Measurements from ENCODE around the gene ATPAF1. TPM values are rescaled to one million over a fixed set of nuclear protein-coding genes. Genes with fewer than 3 reads are reported as not detected.

The ATPAF1 gene
- total and polyA plus RNA-seq, 2 donors (not counting 1 experiment from before 2014, with no cell fraction given) = 65.6 to 72.1 TPM

GRCh38 chr1:46646844-46647243 lies 21.3 kb downstream of the ATPAF1 start:
- peak in 1 of 2 donors; percentile 88 for DNase-seq (ENCODE audit: low read depth in 2 of 2)
- Histone ChIP-seq H4K20me1 (ENCODE audit: control insufficient read depth, extremely low read depth, insufficient read depth, low read length) (no peaks in the 10 kb centered on the region), H3K36me3 (ENCODE audit: control insufficient read depth, insufficient read depth, low read length) (peaks cover 2% of the 10 kb centered on the region), H3K9ac (ENCODE audit: insufficient read depth, low read length) (no peak overlapping the region), H3K4me2 (ENCODE audit: extremely low read depth, insufficient read depth, low read length) (no peak overlapping the region), H3K27ac (ENCODE audit: insufficient read depth, low read length) (no peak overlapping the region), H2AFZ (ENCODE audit: low read length) (no peak overlapping the region), H3K27me3 (ENCODE audit: control insufficient read depth, insufficient read depth, low read length) (no peaks in the 10 kb centered on the region), H3K4me1 (ENCODE audit: control insufficient read depth, extremely low read depth, insufficient read depth, low read length) (peaks cover 6% of the 10 kb centered on the region), H3K9me3 (ENCODE audit: control insufficient read depth, insufficient read depth, low read depth, low read length) (no peaks in the 10 kb centered on the region), H3K4me3 (replicated peaks in 1 of 4; ENCODE audit: control extremely low read depth in 1 of 4, insufficient read depth in 1 of 4, low read depth in 3 of 4, low read length in 4 of 4) (no peak overlapping the region), H3K79me2 (ENCODE audit: control insufficient read depth, insufficient read depth, low read length) (no peaks in the 10 kb centered on the region)
- TF ChIP-seq EZH2 (IDR thresholded peaks at IDR 0.05; ENCODE audit: low read length, missing control alignments) (no peak), CTCF (conservative IDR thresholded peaks at IDR 0.05 in 1 of 2, IDR thresholded peaks at IDR 0.05 in 1 of 2; ENCODE audit: low read depth in 1 of 2, low read length in 2 of 2) (no peak)

- no peaks in the 10 kb centered on the region for H3K79me2 ChIP-seq (ENCODE audit: control insufficient read depth, insufficient read depth, low read length)
- H3K9ac ChIP-seq (ENCODE audit: insufficient read depth, low read length) = no peak overlapping the region
- no peaks in the 10 kb centered on the region for H3K27me3 ChIP-seq (ENCODE audit: control insufficient read depth, insufficient read depth, low read length)
- H3K4me2 ChIP-seq (ENCODE audit: extremely low read depth, insufficient read depth, low read length) = no peak overlapping the region
- peaks cover 2% of the 10 kb centered on the region for H3K36me3 ChIP-seq (ENCODE audit: control insufficient read depth, insufficient read depth, low read length)
- no peak for TF ChIP-seq CTCF (conservative IDR thresholded peaks at IDR 0.05 in 1 of 2, IDR thresholded peaks at IDR 0.05 in 1 of 2; ENCODE audit: low read depth in 1 of 2, low read length in 2 of 2)
- no peak for TF ChIP-seq EZH2 (IDR thresholded peaks at IDR 0.05; ENCODE audit: low read length, missing control alignments)
- peaks cover 6% of the 10 kb centered on the region for H3K4me1 ChIP-seq (ENCODE audit: control insufficient read depth, extremely low read depth, insufficient read depth, low read length)
- no peak overlapping the region for H3K27ac ChIP-seq (ENCODE audit: insufficient read depth, low read length)
- DNase-seq (ENCODE audit: low read depth in 2 of 2) = peak in 1 of 2 donors; percentile 62
- no peaks in the 10 kb centered on the region for H4K20me1 ChIP-seq (ENCODE audit: control insufficient read depth, extremely low read depth, insufficient read depth, low read length)
- H2AFZ ChIP-seq (ENCODE audit: low read length) = no peak overlapping the region
- H3K9me3 ChIP-seq (ENCODE audit: control insufficient read depth, insufficient read depth, low read depth, low read length) = no peaks in the 10 kb centered on the region
- H3K4me3 ChIP-seq (replicated peaks in 1 of 4; ENCODE audit: control extremely low read depth in 1 of 4, insufficient read depth in 1 of 4, low read depth in 3 of 4, low read length in 4 of 4) = no peak overlapping the region
These were observed 21.8 kb downstream of the ATPAF1 start for GRCh38 chr1:46646331-46646730.

- Histone ChIP-seq H3K36me3 (ENCODE audit: control insufficient read depth, insufficient read depth, low read length) (peaks cover 2% of the 10 kb centered on the region), H3K4me2 (ENCODE audit: extremely low read depth, insufficient read depth, low read length) (no peak overlapping the region), H3K27me3 (ENCODE audit: control insufficient read depth, insufficient read depth, low read length) (no peaks in the 10 kb centered on the region), H3K27ac (ENCODE audit: insufficient read depth, low read length) (no peak overlapping the region), H2AFZ (ENCODE audit: low read length) (no peak overlapping the region), H3K9me3 (ENCODE audit: control insufficient read depth, insufficient read depth, low read depth, low read length) (no peaks in the 10 kb centered on the region), H3K9ac (ENCODE audit: insufficient read depth, low read length) (no peak overlapping the region), H3K4me3 (replicated peaks in 1 of 4; ENCODE audit: control extremely low read depth in 1 of 4, insufficient read depth in 1 of 4, low read depth in 3 of 4, low read length in 4 of 4) (no peak overlapping the region), H3K4me1 (ENCODE audit: control insufficient read depth, extremely low read depth, insufficient read depth, low read length) (peaks cover 6% of the 10 kb centered on the region), H4K20me1 (ENCODE audit: control insufficient read depth, extremely low read depth, insufficient read depth, low read length) (no peaks in the 10 kb centered on the region), H3K79me2 (ENCODE audit: control insufficient read depth, insufficient read depth, low read length) (no peaks in the 10 kb centered on the region)
- no peak for DNase-seq (ENCODE audit: low read depth in 2 of 2)
- TF ChIP-seq CTCF (conservative IDR thresholded peaks at IDR 0.05 in 1 of 2, IDR thresholded peaks at IDR 0.05 in 1 of 2; ENCODE audit: low read depth in 1 of 2, low read length in 2 of 2) = no peak
- no peak for TF ChIP-seq EZH2 (IDR thresholded peaks at IDR 0.05; ENCODE audit: low read length, missing control alignments)
These were observed 22.3 kb downstream of the ATPAF1 start for GRCh38 chr1:46645815-46646214.

Measured in fibroblast of lung (primary cell).